ENCODE measurements around the gene DLG2. TPM values are rescaled to one million over a fixed set of nuclear protein-coding genes. Genes with fewer than 3 reads are reported as not detected.

The DLG2 gene
- total and polyA plus RNA-seq, 4 experiments from 2014 or later = 0.78 to 2.7 (median 1.9) TPM

GRCh38 chr11:83921447-83922192, 1705.5 kb downstream of the DLG2 start:
- H3K4me3 Mint-ChIP-seq = no peak overlapping the region
- Histone ChIP-seq H3K4me1 (ENCODE audit: insufficient read depth, low read length) (no peaks in the 10 kb centered on the region), H3K36me3 (ENCODE audit: insufficient read depth, low read length) (no peaks in the 10 kb centered on the region), H3K4me3 (ENCODE audit: low read length in 2 of 2) (no peak overlapping the region), H3K27me3 (ENCODE audit: insufficient read depth, low read length) (no peaks in the 10 kb centered on the region), H3K9me3 (ENCODE audit: control insufficient read depth in 1 of 2, low read length in 2 of 2) (no peaks in the 10 kb centered on the region), H3K27ac (ENCODE audit: low read depth, low read length) (no peak overlapping the region)
- POLR2A ChIA-PET (ENCODE audit: partially characterized antibody) = no interaction called here
- H3K27me3 Mint-ChIP-seq = no peaks in the 10 kb centered on the region
- no peaks in the 10 kb centered on the region for H3K4me1 Mint-ChIP-seq
- no peak for DNase-seq
- H3K9me3 Mint-ChIP-seq = peaks cover 0 to 4% (median 1%) of the 10 kb centered on the region in 8 donors
- intact Hi-C loops (cut with micrococcal nuclease) = no loop called here
- CTCF ChIA-PET (ENCODE audit: partially characterized antibody) = no interaction called here
- no peak overlapping the region for H3K27ac Mint-ChIP-seq
- H3K36me3 Mint-ChIP-seq = no peaks in the 10 kb centered on the region

- no peaks in the 10 kb centered on the region for H3K36me3 Mint-ChIP-seq
- no peak overlapping the region for H3K4me3 Mint-ChIP-seq
- Histone ChIP-seq H3K36me3 (ENCODE audit: insufficient read depth, low read length) (no peaks in the 10 kb centered on the region), H3K27me3 (ENCODE audit: insufficient read depth, low read length) (no peaks in the 10 kb centered on the region), H3K27ac (ENCODE audit: low read depth, low read length) (no peak overlapping the region), H3K4me1 (ENCODE audit: insufficient read depth, low read length) (no peaks in the 10 kb centered on the region), H3K4me3 (ENCODE audit: low read length in 2 of 2) (no peak overlapping the region), H3K9me3 (ENCODE audit: control insufficient read depth in 1 of 2, low read length in 2 of 2) (no peaks in the 10 kb centered on the region)
- H3K27ac Mint-ChIP-seq = no peak overlapping the region
- intact Hi-C loops (cut with micrococcal nuclease) = no loop called here
- CTCF ChIA-PET (ENCODE audit: partially characterized antibody) = no interaction called here
- POLR2A ChIA-PET (ENCODE audit: partially characterized antibody) = no interaction called here
- H3K4me1 Mint-ChIP-seq = no peaks in the 10 kb centered on the region
- no peaks in the 10 kb centered on the region for H3K27me3 Mint-ChIP-seq
- peaks cover 0 to 9% (median 2%) of the 10 kb centered on the region in 8 donors for H3K9me3 Mint-ChIP-seq
- no peak for DNase-seq
Observed at GRCh38 chr11:83918476-83918875, 1708.7 kb downstream of the DLG2 start.

GRCh38 chr11:83914995-83915394, 1712.1 kb downstream of the DLG2 start:
- Mint-ChIP-seq H3K27ac (no peak overlapping the region), H3K9me3 (peaks cover 0 to 9% (median 2%) of the 10 kb centered on the region in 8 donors)
- intact Hi-C loops (cut with micrococcal nuclease) = no loop called here

GRCh38 chr11:83909579-83910534, 1717.3 kb downstream of the DLG2 start:
- no peaks in the 10 kb centered on the region for H3K27me3 Mint-ChIP-seq
- Histone ChIP-seq H3K36me3 (ENCODE audit: insufficient read depth, low read length) (no peaks in the 10 kb centered on the region), H3K27me3 (ENCODE audit: insufficient read depth, low read length) (no peaks in the 10 kb centered on the region), H3K9me3 (ENCODE audit: control insufficient read depth in 1 of 2, low read length in 2 of 2) (no peaks in the 10 kb centered on the region), H3K27ac (ENCODE audit: low read depth, low read length) (no peak overlapping the region), H3K4me3 (ENCODE audit: low read length in 2 of 2) (no peak overlapping the region), H3K4me1 (ENCODE audit: insufficient read depth, low read length) (no peaks in the 10 kb centered on the region)
- no peak overlapping the region for H3K4me3 Mint-ChIP-seq
- H3K9me3 Mint-ChIP-seq = peaks cover 0 to 8% (median under 1%) of the 10 kb centered on the region in 8 donors
- no peaks in the 10 kb centered on the region for H3K4me1 Mint-ChIP-seq
- no peak for DNase-seq
- no peaks in the 10 kb centered on the region for H3K36me3 Mint-ChIP-seq
- no peak overlapping the region for H3K27ac Mint-ChIP-seq
- CTCF ChIA-PET (ENCODE audit: partially characterized antibody) = no interaction called here
- intact Hi-C loops (cut with micrococcal nuclease) = no loop called here
- POLR2A ChIA-PET (ENCODE audit: partially characterized antibody) = no interaction called here

More at GRCh38 chr11:83914995-83915394, 1712.1 kb downstream of the DLG2 start:
- no peak for DNase-seq
- H3K27me3 ChIP-seq (ENCODE audit: insufficient read depth, low read length) = no peaks in the 10 kb centered on the region
- Mint-ChIP-seq H3K27me3 (no peaks in the 10 kb centered on the region), H3K4me3 (no peak overlapping the region), H3K4me1 (no peaks in the 10 kb centered on the region), H3K36me3 (no peaks in the 10 kb centered on the region)
- no peak overlapping the region for H3K27ac ChIP-seq (ENCODE audit: low read depth, low read length)
- H3K4me3 ChIP-seq (ENCODE audit: low read length in 2 of 2) = no peak overlapping the region
- H3K4me1 ChIP-seq (ENCODE audit: insufficient read depth, low read length) = no peaks in the 10 kb centered on the region
- CTCF ChIA-PET (ENCODE audit: partially characterized antibody) = interaction anchor here (1.6 kb wide), 1 partner anchor 13 kb away, joined by 4 read pairs; no protein-coding TSS in a partner anchor
- no peaks in the 10 kb centered on the region for H3K9me3 ChIP-seq (ENCODE audit: control insufficient read depth in 1 of 2, low read length in 2 of 2)
- no peaks in the 10 kb centered on the region for H3K36me3 ChIP-seq (ENCODE audit: insufficient read depth, low read length)
- POLR2A ChIA-PET (ENCODE audit: partially characterized antibody) = no interaction called here

- H3K27me3 Mint-ChIP-seq = no peaks in the 10 kb centered on the region
- no peak for DNase-seq
- H3K36me3 Mint-ChIP-seq = no peaks in the 10 kb centered on the region
- no peaks in the 10 kb centered on the region for H3K4me1 Mint-ChIP-seq
- Histone ChIP-seq H3K9me3 (ENCODE audit: control insufficient read depth in 1 of 2, low read length in 2 of 2) (no peaks in the 10 kb centered on the region), H3K4me1 (ENCODE audit: insufficient read depth, low read length) (no peaks in the 10 kb centered on the region), H3K27me3 (ENCODE audit: insufficient read depth, low read length) (no peaks in the 10 kb centered on the region), H3K27ac (ENCODE audit: low read depth, low read length) (no peak overlapping the region), H3K36me3 (ENCODE audit: insufficient read depth, low read length) (no peaks in the 10 kb centered on the region), H3K4me3 (ENCODE audit: low read length in 2 of 2) (no peak overlapping the region)
- no peak overlapping the region for H3K4me3 Mint-ChIP-seq
- H3K9me3 Mint-ChIP-seq = peaks cover 0 to 8% (median under 1%) of the 10 kb centered on the region in 8 donors
- ChIA-PET CTCF (ENCODE audit: partially characterized antibody) (no interaction called here), POLR2A (ENCODE audit: partially characterized antibody) (no interaction called here)
- intact Hi-C loops (cut with micrococcal nuclease) = no loop called here
- peak overlapping the region in 1 of 7 donors; percentile 6 for H3K27ac Mint-ChIP-seq
Observed at GRCh38 chr11:83908298-83908856, 1718.8 kb downstream of the DLG2 start.

- Mint-ChIP-seq H3K27me3 (no peaks in the 10 kb centered on the region), H3K4me1 (no peaks in the 10 kb centered on the region), H3K27ac (no peak overlapping the region), H3K36me3 (no peaks in the 10 kb centered on the region), H3K4me3 (no peak overlapping the region), H3K9me3 (peaks cover 0 to 14% (median 3%) of the 10 kb centered on the region in 8 donors)
- Histone ChIP-seq H3K4me1 (ENCODE audit: insufficient read depth, low read length) (no peaks in the 10 kb centered on the region), H3K27ac (ENCODE audit: low read depth, low read length) (no peak overlapping the region), H3K9me3 (ENCODE audit: control insufficient read depth in 1 of 2, low read length in 2 of 2) (no peaks in the 10 kb centered on the region), H3K36me3 (ENCODE audit: insufficient read depth, low read length) (no peaks in the 10 kb centered on the region), H3K27me3 (ENCODE audit: insufficient read depth, low read length) (no peaks in the 10 kb centered on the region), H3K4me3 (ENCODE audit: low read length in 2 of 2) (no peak overlapping the region)
- no peak for DNase-seq
- POLR2A ChIA-PET (ENCODE audit: partially characterized antibody) = no interaction called here
- CTCF ChIA-PET (ENCODE audit: partially characterized antibody) = no interaction called here
- intact Hi-C loops (cut with micrococcal nuclease) = no loop called here
Observed at GRCh38 chr11:83895516-83895915, 1731.6 kb downstream of the DLG2 start.

- no peak overlapping the region for H3K27ac ChIP-seq (ENCODE audit: low read depth, low read length)
- H3K36me3 Mint-ChIP-seq = no peaks in the 10 kb centered on the region
Observed at GRCh38 chr11:83881428-83881827, 1745.7 kb downstream of the DLG2 start.

More at GRCh38 chr11:83881428-83881827, 1745.7 kb downstream of the DLG2 start:
- H3K9me3 Mint-ChIP-seq = peaks cover 0 to 7% (median 0%) of the 10 kb centered on the region in 8 donors
- no peak overlapping the region for H3K4me3 Mint-ChIP-seq
- H3K4me1 Mint-ChIP-seq = no peaks in the 10 kb centered on the region
- ChIA-PET POLR2A (ENCODE audit: partially characterized antibody) (no interaction called here), CTCF (ENCODE audit: partially characterized antibody) (no interaction called here)
- H3K27ac Mint-ChIP-seq = no peak overlapping the region
- no peak overlapping the region for H3K4me3 ChIP-seq (ENCODE audit: low read length in 2 of 2)
- no peaks in the 10 kb centered on the region for H3K27me3 Mint-ChIP-seq
- H3K9me3 ChIP-seq (ENCODE audit: control insufficient read depth in 1 of 2, low read length in 2 of 2) = no peaks in the 10 kb centered on the region
- no peaks in the 10 kb centered on the region for H3K36me3 ChIP-seq (ENCODE audit: insufficient read depth, low read length)
- no peaks in the 10 kb centered on the region for H3K4me1 ChIP-seq (ENCODE audit: insufficient read depth, low read length)
- DNase-seq = no peak
- H3K27me3 ChIP-seq (ENCODE audit: insufficient read depth, low read length) = no peaks in the 10 kb centered on the region
- intact Hi-C loops (cut with micrococcal nuclease) = no loop called here

Measured in CD4-positive, alpha-beta memory T cell (primary cell).